ENCODE results near the gene DGKB. TPM values are rescaled to one million over a fixed set of nuclear protein-coding genes. Genes with fewer than 3 reads are reported as not detected.

The DGKB gene
- total and polyA plus RNA-seq, 2 of the 8 experiments (the other 6 are each of a cell fraction or from before 2014, with no cell fraction given), result 1.9 to 2.6 TPM

DNA sequence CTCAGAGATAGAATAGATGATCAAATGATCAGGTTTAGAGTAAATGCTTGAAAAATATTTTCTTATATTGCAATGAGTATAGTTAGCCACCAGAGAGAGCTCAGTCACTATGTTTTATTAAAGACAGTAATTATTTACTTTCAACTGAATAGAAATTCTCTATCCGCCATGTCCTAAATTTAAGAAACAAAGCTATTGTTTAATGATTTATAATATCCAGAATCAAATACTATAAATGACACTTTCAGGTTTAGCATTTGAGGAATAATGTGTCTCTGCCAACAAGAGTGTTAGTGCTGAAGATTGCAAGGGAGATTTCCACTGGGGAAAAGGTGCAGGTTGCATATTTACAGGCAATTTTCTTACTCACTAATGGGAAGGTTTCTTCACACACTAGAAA lies 184.7 kb downstream of the DGKB start (continued):
- TF ChIP-seq, protein P1, sequence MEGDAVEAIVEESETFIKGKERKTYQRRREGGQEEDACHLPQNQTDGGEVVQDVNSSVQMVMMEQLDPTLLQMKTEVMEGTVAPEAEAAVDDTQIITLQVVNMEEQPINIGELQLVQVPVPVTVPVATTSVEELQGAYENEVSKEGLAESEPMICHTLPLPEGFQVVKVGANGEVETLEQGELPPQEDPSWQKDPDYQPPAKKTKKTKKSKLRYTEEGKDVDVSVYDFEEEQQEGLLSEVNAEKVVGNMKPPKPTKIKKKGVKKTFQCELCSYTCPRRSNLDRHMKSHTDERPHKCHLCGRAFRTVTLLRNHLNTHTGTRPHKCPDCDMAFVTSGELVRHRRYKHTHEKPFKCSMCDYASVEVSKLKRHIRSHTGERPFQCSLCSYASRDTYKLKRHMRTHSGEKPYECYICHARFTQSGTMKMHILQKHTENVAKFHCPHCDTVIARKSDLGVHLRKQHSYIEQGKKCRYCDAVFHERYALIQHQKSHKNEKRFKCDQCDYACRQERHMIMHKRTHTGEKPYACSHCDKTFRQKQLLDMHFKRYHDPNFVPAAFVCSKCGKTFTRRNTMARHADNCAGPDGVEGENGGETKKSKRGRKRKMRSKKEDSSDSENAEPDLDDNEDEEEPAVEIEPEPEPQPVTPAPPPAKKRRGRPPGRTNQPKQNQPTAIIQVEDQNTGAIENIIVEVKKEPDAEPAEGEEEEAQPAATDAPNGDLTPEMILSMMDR (IDR thresholded peaks at IDR 0.05; ENCODE audit: control extremely low read depth in 1 of 3, insufficient read depth in 1 of 3, low read depth in 1 of 3, low read length in 3 of 3), result peak in 2 of 3 experiments; percentile 15 to 25; a peak in 2 of 4 replicates

All from H1 (cell line).